Suprapubic skin (tissue), 4 donors: Measurements from ENCODE around the gene SLC16A11.

Experiments used
- CTCF ChIP-seq, 2 donors: fragments of 200-600 bp in 1 of 2; fragments of 450-650 bp in 1 of 2; sonication (generic) in 1 of 2; IDR thresholded peaks; one replicate each; pipeline ENCODE4 v1.5.1; 2016 to 2019; ENCODE audit warnings: antibody characterized with exemption in 2 of 2, mild to moderate bottlenecking in 1 of 2, moderate library complexity in 1 of 2
- EP300 ChIP-seq: sonication (generic); formaldehyde crosslinking; IDR thresholded peaks from one replicate; pipeline ENCODE4 v1.6.1; 2017; ENCODE audit warnings: antibody characterized with exemption
- POLR2A ChIP-seq, 2 donors: fragments of 450-650 bp; IDR thresholded peaks; one replicate each; pipeline ENCODE4 v1.6.1; 2017; ENCODE audit warnings: antibody characterized with exemption in 2 of 2, mild to moderate bottlenecking in 2 of 2, moderate library complexity in 2 of 2
- POLR2AphosphoS5 ChIP-seq, 3 donors: sonication (generic); formaldehyde crosslinking; IDR thresholded peaks; one replicate each; pipeline ENCODE4 v1.6.1; 2017; ENCODE audit warnings: antibody characterized with exemption in 3 of 3

- TF ChIP-seq CTCF (IDR thresholded peaks at IDR 0.05) (no peak), EP300 (no peak), POLR2A (IDR thresholded peaks at IDR 0.05) (no peak), POLR2AphosphoS5 (IDR thresholded peaks at IDR 0.05) (no peak)
Observed at GRCh38 chr17:7005716-7006115, 38.2 kb downstream of the SLC16A11 start.
